HG02870 (cell line): ENCODE measurements around the gene RAMACL.
"Not testable (repeated sequence)": the region's sequence is repeated elsewhere in the genome, so short reads cannot be mapped to it uniquely, and the experiment has no call there.

Experiments
- ATAC-seq: cut with Tn5 transposase; IDR thresholded peaks from one replicate; pipeline ENCODE4 v1.9.1; 2021; ENCODE audit warnings: mild to moderate bottlenecking, moderate library complexity; ENCODE audit not compliant: unreplicated experiment

Gene RAMACL

GRCh38 chr6:166586424-166587156, at the start of gene RAMACL:
Gene RAMACL (minus strand): TSS chr6:166586678. CDS start chr6:166586477, 201 bp downstream.
- peak; percentile 76 for ATAC-seq

DNA sequence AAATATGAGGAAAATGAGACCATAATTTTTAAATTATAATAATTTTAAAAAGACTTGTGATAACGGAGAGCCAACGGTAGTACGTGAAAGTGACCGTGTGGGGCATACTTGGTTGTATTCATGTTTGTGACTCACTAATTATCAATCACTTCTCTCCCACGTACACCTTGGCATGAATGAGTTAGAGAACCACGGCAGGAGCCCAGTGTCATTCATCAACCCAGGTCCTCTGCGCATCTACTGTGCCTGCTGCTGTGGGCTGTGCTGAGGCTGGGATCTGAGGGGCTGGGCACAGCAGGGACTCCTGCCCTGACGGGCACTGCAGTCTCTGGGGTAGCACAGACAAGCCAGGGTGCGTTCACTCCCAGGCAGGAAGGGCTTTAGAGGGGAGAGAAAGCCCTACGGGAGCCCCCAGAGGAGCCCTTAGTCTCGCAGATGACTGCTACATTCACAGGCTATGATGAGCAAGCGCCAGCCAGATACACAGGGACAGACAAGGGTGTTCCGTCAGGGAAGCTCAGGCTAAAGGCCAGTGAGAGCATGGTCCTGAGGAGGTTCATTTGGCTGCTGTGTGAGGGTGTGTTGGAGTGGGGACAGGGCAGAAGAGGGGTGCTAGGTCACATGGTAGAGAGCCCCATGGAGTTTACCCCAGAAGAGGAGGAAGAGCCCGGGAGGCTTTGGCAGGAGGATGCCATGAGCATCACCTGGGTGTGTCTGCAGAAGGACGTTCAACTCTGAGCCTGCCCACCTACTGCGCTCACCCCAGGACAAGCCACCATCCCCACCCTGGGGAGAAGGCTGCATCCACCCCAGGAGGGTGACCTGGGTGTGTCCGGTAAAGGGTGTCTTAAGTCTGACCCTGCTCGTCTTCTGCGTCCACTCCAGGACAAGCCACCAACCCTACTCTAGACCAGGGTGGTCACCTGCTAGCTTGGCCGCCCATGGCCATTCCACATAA, 48.8 kb upstream of the RAMACL start:
- ATAC-seq = no peak

DNA sequence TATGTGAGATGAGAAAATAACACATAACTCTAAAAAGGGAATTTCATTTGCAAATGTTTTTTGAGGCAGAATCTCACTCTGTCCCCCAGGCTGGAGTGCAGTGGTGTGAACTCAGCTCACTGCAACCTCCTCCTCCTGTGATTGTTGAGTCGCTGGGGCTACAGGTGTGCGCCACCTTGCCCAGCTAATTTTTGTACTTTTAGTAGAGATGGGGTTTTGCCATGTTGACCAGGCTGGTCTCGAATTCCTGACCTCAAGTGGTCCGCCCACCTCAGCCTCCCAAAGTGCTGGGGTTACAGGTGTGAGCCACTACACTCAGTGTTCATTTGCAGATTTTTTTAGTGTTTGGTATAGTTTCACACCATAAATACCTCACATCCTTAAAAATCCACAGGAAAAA, 48.1 kb upstream of the RAMACL start:
- not testable (repeated sequence) for ATAC-seq

DNA sequence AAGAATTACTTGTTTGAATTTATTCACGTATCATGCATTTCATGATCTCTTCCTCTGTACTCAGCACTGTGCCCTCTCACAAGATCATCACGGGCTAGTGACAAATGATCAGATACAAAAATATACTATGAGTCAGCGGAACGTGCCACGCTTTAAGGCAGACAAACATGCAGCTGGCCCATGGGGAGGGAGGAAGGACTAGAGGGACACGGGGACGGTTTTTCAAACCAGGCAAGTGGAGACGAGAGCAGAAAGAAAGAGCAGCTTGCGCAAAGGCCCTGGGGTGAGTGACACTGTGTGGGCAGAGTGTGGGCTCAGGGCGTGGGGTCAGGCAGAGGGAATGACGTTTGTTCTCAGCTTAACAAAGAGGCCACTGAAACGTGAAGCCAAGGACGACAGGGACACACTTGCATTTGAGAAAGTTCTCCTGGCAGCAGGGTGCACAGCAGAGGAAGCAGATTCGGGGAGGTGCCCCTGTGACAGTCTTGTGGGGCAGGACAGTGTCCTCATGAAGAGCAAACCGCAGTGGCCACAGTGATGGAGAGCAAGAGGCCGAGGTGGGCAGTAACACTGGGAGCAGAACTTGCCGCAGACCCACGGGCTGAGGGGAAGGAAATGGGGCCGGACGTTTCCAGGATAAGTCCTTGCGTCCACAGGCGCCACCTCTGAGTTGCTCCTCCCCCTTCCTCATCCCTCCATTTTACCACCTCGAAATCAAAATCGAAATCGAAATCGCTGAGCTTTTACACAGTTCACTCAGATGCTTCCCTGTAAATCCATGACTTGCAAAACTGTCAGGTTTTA, 47.5 kb upstream of the RAMACL start:
- ATAC-seq = peak; percentile 34

DNA sequence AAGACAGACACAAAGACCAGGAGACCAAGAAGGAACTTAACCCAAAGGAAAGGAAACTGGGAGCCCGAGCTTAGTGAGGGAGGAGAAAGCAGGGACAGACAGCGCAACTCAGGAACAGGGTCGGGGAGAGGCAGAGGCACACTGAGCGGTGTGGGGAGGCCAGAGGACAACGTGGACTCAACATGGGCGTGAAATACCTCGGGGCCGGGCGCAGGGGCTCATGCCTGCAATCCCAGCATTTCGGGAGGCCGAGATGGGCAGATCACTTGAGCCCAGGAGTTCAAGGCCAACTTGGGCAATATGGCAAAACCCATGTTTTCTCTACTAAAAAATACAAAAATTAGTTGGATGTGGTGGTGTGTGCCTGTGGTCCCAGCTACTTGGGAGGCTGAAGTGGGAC, 46.3 kb upstream of the RAMACL start:
- no peak for ATAC-seq

- no peak for ATAC-seq
Observed at GRCh38 chr6:166630462-166630861, 44.0 kb upstream of the RAMACL start.

DNA sequence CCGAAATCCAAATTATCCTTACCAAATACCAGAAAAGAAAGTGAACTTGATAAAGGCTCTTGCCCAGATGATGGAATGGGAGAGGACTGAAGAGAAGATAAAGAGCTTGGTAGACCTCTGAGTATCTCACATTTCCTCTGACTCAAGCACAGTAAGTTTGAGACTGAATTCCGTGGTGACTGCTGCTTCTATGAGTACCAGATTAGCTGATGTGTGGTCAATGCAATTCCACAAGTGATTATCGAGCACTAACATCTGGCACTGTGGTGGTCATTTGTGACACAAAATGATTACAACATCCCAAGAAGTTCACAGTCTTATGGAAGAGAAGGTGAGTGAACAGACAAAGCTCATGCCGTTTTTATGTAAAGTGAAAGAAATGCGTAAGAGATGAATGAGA, 43.1 kb upstream of the RAMACL start:
- ATAC-seq = no peak

GRCh38 chr6:166627875-166628801, 41.7 kb upstream of the RAMACL start:
- ATAC-seq = peak; percentile 24

DNA sequence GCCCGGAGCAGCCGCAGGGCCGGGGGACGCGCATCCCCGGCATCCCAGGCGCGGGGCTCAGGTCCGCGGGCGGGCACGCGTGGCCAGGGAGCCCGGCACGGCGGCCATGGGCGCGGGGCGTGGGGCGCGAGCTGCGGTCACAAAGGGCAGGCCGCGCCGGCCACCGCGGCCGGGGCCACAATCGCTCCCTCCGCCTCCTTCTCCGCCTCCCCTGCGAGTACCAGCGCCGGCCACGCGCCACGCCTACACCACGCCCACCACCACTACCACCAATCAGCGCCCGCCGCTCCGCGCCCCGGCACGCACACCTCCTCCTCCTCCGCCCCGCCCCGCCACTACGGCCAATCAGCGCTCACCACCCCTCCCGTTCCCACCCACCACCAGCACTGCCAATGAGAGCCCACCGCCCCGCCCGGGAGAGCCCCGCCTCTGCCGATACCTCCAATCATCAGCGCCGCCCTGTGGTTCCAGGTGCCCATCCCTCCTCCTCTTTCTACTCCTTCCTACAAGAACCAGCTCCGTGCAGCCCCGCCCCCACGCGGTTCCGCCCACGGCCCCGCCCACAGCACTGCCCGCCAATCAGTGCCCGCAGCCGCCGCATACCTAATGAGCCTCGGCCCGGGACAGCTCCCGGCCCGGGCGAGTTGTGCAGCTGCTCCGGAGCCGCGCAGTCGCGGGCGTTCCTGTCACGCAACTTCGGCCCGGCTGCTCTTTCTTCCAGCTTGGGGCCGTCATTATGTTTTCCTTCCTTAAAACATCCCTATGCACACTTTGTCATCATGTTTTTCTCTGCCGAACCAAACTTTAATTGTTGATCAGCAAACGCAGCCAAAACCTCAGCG, 40.8 kb upstream of the RAMACL start, which contains the start of gene RPS6KA2:
TSS of gene RPS6KA2 (minus strand) at position 219 of the 842 bp plus-strand sequence. CDS start 232 bp downstream, outside the sequence.
- peak; percentile 84 for ATAC-seq

- ATAC-seq = peak; percentile 0
Observed at GRCh38 chr6:166626177-166627032, 39.9 kb upstream of the RAMACL start.

- no peak for ATAC-seq
Observed at GRCh38 chr6:166625356-166625755, 38.9 kb upstream of the RAMACL start.

DNA sequence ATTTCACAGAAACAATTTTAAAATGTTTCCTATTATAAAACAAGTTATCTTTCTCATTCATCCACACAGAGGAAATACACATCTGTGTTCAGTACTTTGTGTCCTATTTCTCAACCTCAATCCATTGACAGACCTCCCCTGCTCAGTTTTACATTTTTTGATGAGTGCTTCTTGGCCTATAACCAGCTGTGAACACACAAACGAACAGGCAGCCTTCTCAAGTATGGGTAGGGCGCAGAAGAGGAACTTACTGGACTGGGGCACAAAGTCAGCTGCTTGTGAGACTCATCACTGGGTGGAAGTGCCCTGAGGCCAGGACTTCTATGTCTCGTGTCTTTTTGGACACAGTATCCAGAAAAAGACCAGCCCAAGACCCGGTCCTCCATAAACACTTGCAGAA, 37.8 kb upstream of the RAMACL start:
- ATAC-seq = no peak

DNA sequence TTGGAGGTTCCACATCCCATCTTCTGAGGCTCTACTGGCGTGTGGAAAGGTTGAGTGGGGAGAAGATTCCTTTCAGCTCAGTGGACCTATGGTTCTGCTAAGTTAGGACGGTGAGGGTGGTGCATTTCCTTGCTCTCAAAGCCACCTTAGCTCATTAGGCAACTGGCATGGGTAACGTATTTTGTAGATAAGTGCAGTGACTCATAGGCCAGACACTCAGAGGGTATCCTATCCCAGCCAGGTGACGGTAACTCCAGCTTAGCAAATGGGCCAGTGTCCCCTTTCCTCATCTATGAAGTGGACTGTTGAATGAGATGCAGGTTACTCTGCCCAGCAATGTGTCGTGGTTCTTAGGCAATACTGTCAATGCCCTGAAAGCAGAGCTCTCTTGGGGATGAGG, 36.8 kb upstream of the RAMACL start:
- no peak for ATAC-seq

DNA sequence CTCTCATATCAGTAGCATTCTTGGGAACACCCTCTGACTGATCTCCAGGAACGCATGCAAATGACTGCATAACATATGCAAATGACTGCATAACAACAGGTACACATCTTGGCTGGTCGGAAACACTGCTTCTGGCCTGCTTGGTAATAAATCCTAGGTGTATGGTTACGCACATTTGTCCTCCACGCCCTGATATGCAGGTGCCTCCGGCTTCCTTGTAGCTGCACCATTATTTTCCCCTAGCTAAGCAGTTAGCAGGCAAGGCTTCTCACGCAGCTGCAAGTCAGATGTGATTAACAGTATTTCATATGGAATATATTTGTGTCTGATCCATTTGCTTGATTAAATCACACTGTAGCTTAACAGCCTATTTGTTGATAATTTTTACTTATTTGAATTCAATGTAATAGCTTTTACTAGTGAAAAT, 34.6 kb upstream of the RAMACL start:
- no peak for ATAC-seq

GRCh38 chr6:166620478-166621113, 34.1 kb upstream of the RAMACL start:
- ATAC-seq = no peak

GRCh38 chr6:166619912-166620311, 33.4 kb upstream of the RAMACL start:
- ATAC-seq = no peak
